Fibroblast of lung (primary cell): ENCODE data around the gene PDE4B. TPM values are rescaled to one million over a fixed set of nuclear protein-coding genes. Genes with fewer than 3 reads are reported as not detected.
"Not testable (repeated sequence)": the region's sequence is repeated elsewhere in the genome, so short reads cannot be mapped to it uniquely, and the experiment has no call there.

ENCODE experiments used
- DNase-seq, 2 donors: peaks; one replicate each; pipeline versions ENCODE4 v3.0.0 to v3.0.0-alpha.2; 2010; ENCODE audit warnings: low read depth in 2 of 2
- H2AFZ ChIP-seq: 2 replicates; pipeline ENCODE4 v1.5.1; 2012; ENCODE audit warnings: low read length, control low read depth, inconsistent platforms
- H3K27ac ChIP-seq: 2 replicates; pipeline ENCODE4 v1.5.1; 2011; ENCODE audit warnings: low read length, control low read depth; ENCODE audit not compliant: insufficient read depth
- H3K27me3 ChIP-seq: 2 replicates; pipeline ENCODE4 v1.5.1; 2011; ENCODE audit warnings: mild to moderate bottlenecking, low read length; ENCODE audit not compliant: control insufficient read depth, insufficient read depth
- H3K36me3 ChIP-seq: 2 replicates; pipeline ENCODE4 v1.5.1; 2011; ENCODE audit warnings: low read length; ENCODE audit not compliant: control insufficient read depth, insufficient read depth
- H3K4me1 ChIP-seq: 2 replicates; pipeline ENCODE4 v1.5.1; 2011; ENCODE audit warnings: low read length; ENCODE audit not compliant: control insufficient read depth, insufficient read depth; ENCODE audit errors: extremely low read depth
- H3K4me2 ChIP-seq: 2 replicates; pipeline ENCODE4 v1.5.1; 2011; ENCODE audit warnings: low read length, control low read depth; ENCODE audit not compliant: insufficient read depth; ENCODE audit errors: extremely low read depth
- H3K4me3 ChIP-seq, 4 experiments: fragments of 200-600 bp in 1 of 4; sonication (generic) in 1 of 4; replicated peaks in 1 of 4; 2 replicates each; pipeline ENCODE4 v1.5.1; 2011 to 2016; ENCODE audit warnings: low read length in 4 of 4, low read depth in 3 of 4, mild to moderate bottlenecking in 3 of 4, control low read depth in 2 of 4, inconsistent platforms in 1 of 4, mixed read lengths in 1 of 4; ENCODE audit not compliant: insufficient read depth in 1 of 4; ENCODE audit errors: control extremely low read depth in 1 of 4
- H3K79me2 ChIP-seq: 2 replicates; pipeline ENCODE4 v1.5.1; 2012; ENCODE audit warnings: mild to moderate bottlenecking, low read length, inconsistent platforms; ENCODE audit not compliant: control insufficient read depth, insufficient read depth
- H3K9ac ChIP-seq: 2 replicates; pipeline ENCODE4 v1.5.1; 2011; ENCODE audit warnings: mild to moderate bottlenecking, low read length, control low read depth; ENCODE audit not compliant: insufficient read depth
- H3K9me3 ChIP-seq: 2 replicates; pipeline ENCODE4 v1.5.1; 2012; ENCODE audit warnings: low read depth, low read length; ENCODE audit not compliant: control insufficient read depth, insufficient read depth
- H4K20me1 ChIP-seq: 2 replicates; pipeline ENCODE4 v1.5.1; 2011; ENCODE audit warnings: low read length; ENCODE audit not compliant: control insufficient read depth, insufficient read depth; ENCODE audit errors: extremely low read depth
- EZH2 ChIP-seq: IDR thresholded peaks from 2 replicates; pipeline ENCODE4 v1.5.1; 2012; ENCODE audit warnings: low read length, control low read depth, mild to moderate bottlenecking; ENCODE audit errors: missing control alignments
- polyA plus RNA-seq, 2 donors: library from polyadenylated mRNA; depleted of rRNA in 1 of 2; stranded (reverse) in 1 of 2; unstranded in 1 of 2; fragments of >200 nt; gene quantifications; 2 replicates each; pipeline ENCODE4 v1.2.1, GENCODE V29; 2011 to 2012; ENCODE audit warnings: missing spikeins in 1 of 2
- total RNA-seq: library from RNA; depleted of rRNA; stranded (reverse); fragments of >200 nt; gene quantifications from 2 replicates; pipeline ENCODE4 v1.2.1, GENCODE V29; 2014
- TF ChIP-seq, protein P1 (sequence below), 2 donors: IDR thresholded peaks in 1 of 2; conservative IDR thresholded peaks in 1 of 2; 1 replicate in 1 of 2; 2 replicates in 1 of 2; pipeline ENCODE4 v1.5.1; 2011 to 2012; ENCODE audit warnings: low read length in 2 of 2, control low read depth in 1 of 2, inconsistent platforms in 1 of 2, low read depth in 1 of 2, mild to moderate bottlenecking in 1 of 2

PDE4B gene
- total and polyA plus RNA-seq, 2 donors (not counting 1 experiment from before 2014, with no cell fraction given): 3.7 to 19.8 TPM

- Histone ChIP-seq H3K36me3 (no peaks in the 10 kb centered on the region), H3K4me3 (no peak overlapping the region), H3K4me1 (no peaks in the 10 kb centered on the region), H3K27me3 (no peaks in the 10 kb centered on the region), H3K9me3 (no peaks in the 10 kb centered on the region), H3K79me2 (no peaks in the 10 kb centered on the region), H3K4me2 (no peak overlapping the region), H3K27ac (no peak overlapping the region), H4K20me1 (no peaks in the 10 kb centered on the region), H3K9ac (no peak overlapping the region), H2AFZ (no peak overlapping the region)
- TF ChIP-seq, protein P1, sequence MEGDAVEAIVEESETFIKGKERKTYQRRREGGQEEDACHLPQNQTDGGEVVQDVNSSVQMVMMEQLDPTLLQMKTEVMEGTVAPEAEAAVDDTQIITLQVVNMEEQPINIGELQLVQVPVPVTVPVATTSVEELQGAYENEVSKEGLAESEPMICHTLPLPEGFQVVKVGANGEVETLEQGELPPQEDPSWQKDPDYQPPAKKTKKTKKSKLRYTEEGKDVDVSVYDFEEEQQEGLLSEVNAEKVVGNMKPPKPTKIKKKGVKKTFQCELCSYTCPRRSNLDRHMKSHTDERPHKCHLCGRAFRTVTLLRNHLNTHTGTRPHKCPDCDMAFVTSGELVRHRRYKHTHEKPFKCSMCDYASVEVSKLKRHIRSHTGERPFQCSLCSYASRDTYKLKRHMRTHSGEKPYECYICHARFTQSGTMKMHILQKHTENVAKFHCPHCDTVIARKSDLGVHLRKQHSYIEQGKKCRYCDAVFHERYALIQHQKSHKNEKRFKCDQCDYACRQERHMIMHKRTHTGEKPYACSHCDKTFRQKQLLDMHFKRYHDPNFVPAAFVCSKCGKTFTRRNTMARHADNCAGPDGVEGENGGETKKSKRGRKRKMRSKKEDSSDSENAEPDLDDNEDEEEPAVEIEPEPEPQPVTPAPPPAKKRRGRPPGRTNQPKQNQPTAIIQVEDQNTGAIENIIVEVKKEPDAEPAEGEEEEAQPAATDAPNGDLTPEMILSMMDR (conservative IDR thresholded peaks at IDR 0.05 in 1 of 2, IDR thresholded peaks at IDR 0.05 in 1 of 2; ENCODE audit: low read depth in 1 of 2, low read length in 2 of 2): no peak
- no peak for TF ChIP-seq EZH2
- no peak for DNase-seq
Observed at GRCh38 chr1:66124670-66125069, 332.0 kb downstream of the PDE4B start.

DNA sequence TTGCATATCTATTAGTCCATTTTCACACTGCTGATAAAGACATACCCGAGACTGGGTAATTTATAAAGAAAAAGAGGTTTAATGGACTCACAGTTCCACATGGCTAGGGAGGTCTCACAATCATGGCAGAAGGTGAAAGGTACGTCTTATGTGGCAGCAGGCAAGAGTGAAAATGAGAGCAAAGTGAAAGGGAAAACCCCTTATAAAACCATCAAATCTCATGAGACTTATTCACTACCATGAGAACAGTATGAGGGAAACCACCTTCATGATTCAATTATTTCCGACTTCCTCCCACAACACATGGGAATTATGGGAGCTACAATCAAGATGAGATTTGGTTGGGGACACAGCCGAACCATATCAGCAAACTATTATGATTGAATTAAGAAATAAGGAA, 335.9 kb downstream of the PDE4B start:
- not testable (repeated sequence) for H3K4me3 ChIP-seq, H2AFZ ChIP-seq, H3K36me3 ChIP-seq, H3K4me1 ChIP-seq, H3K9me3 ChIP-seq, H3K27ac ChIP-seq, H3K4me2 ChIP-seq, H3K79me2 ChIP-seq, DNase-seq, H3K27me3 ChIP-seq, H3K9ac ChIP-seq, H4K20me1 ChIP-seq

DNA sequence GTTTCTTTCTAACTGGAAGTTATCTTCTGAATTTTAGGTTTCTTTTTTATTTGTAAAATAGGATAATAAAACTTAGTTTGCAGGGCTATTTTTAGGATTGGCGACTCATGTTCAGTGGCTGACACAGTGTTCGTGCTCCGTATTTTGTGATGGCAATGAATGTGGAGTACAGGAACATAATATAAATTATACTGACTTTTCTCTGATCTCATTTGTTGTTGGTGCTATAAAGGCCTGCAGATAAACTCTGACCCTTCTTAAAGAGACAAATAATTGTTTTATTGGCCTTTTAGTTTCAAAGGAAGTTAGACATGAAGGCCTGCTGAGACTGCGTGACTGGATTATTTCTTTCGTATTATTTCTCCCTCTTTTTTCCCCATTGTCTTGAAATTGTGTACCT, 339.6 kb downstream of the PDE4B start:
- Histone ChIP-seq H3K79me2 (no peaks in the 10 kb centered on the region), H3K27ac (no peak overlapping the region), H3K9ac (no peak overlapping the region), H3K4me1 (no peaks in the 10 kb centered on the region), H3K4me2 (no peak overlapping the region), H3K9me3 (no peaks in the 10 kb centered on the region), H3K27me3 (no peaks in the 10 kb centered on the region), H2AFZ (no peak overlapping the region), H4K20me1 (no peaks in the 10 kb centered on the region), H3K36me3 (no peaks in the 10 kb centered on the region), H3K4me3 (no peak overlapping the region)
- no peak for DNase-seq
- no peak for TF ChIP-seq EZH2
- TF ChIP-seq, protein P1 (conservative IDR thresholded peaks at IDR 0.05 in 1 of 2, IDR thresholded peaks at IDR 0.05 in 1 of 2; ENCODE audit: low read depth in 1 of 2, low read length in 2 of 2): no peak
